HG03045 (cell line): Measurements from ENCODE around the gene INPP5E.

Experiments used
- ATAC-seq: cut with Tn5 transposase; IDR thresholded peaks from one replicate; pipeline ENCODE4 v1.9.1; 2021; ENCODE audit warnings: mild to moderate bottlenecking, moderate library complexity; ENCODE audit not compliant: unreplicated experiment

The INPP5E gene

GRCh38 chr9:136474021-136474640 lies 34.5 kb upstream of the INPP5E start:
- no peak for ATAC-seq

GRCh38 chr9:136473354-136473721 lies 33.7 kb upstream of the INPP5E start:
- ATAC-seq: no peak

- ATAC-seq: no peak
Measured at GRCh38 chr9:136472640-136473353, 33.2 kb upstream of the INPP5E start.

- ATAC-seq: no peak
Measured at GRCh38 chr9:136471802-136472487, 32.3 kb upstream of the INPP5E start.

- ATAC-seq: no peak
Measured at GRCh38 chr9:136470792-136471469, 31.3 kb upstream of the INPP5E start.

GRCh38 chr9:136470356-136470755 lies 30.7 kb upstream of the INPP5E start:
- no peak for ATAC-seq

GRCh38 chr9:136467766-136468165 lies 28.1 kb upstream of the INPP5E start:
- no peak for ATAC-seq

- ATAC-seq: no peak
Measured at GRCh38 chr9:136466155-136466541, 26.5 kb upstream of the INPP5E start.

GRCh38 chr9:136465500-136466154 lies 26.0 kb upstream of the INPP5E start:
- no peak for ATAC-seq

GRCh38 chr9:136464241-136464640 lies 24.6 kb upstream of the INPP5E start:
- no peak for ATAC-seq

GRCh38 chr9:136463578-136463977 lies 23.9 kb upstream of the INPP5E start:
- no peak for ATAC-seq

GRCh38 chr9:136462664-136463063 lies 23.0 kb upstream of the INPP5E start:
- ATAC-seq: no peak

GRCh38 chr9:136460772-136461325 lies 21.2 kb upstream of the INPP5E start:
- no peak for ATAC-seq

GRCh38 chr9:136459425-136459824 lies 19.8 kb upstream of the INPP5E start:
- ATAC-seq: no peak

GRCh38 chr9:136457326-136457725 lies 17.7 kb upstream of the INPP5E start:
- ATAC-seq: no peak

- no peak for ATAC-seq
Measured at GRCh38 chr9:136456258-136456657, 16.6 kb upstream of the INPP5E start.

GRCh38 chr9:136455043-136456002 lies 15.7 kb upstream of the INPP5E start:
- no peak for ATAC-seq

GRCh38 chr9:136454026-136454796 lies 14.6 kb upstream of the INPP5E start:
- ATAC-seq: no peak

GRCh38 chr9:136453326-136453725 lies 13.7 kb upstream of the INPP5E start:
- no peak for ATAC-seq
